ENCODE measurements around the gene NDRG4.

Gene NDRG4

GRCh38 chr16:58510776-58511628, 11.1 kb downstream of the NDRG4 start:
- DNase-seq, result no peak

DNA sequence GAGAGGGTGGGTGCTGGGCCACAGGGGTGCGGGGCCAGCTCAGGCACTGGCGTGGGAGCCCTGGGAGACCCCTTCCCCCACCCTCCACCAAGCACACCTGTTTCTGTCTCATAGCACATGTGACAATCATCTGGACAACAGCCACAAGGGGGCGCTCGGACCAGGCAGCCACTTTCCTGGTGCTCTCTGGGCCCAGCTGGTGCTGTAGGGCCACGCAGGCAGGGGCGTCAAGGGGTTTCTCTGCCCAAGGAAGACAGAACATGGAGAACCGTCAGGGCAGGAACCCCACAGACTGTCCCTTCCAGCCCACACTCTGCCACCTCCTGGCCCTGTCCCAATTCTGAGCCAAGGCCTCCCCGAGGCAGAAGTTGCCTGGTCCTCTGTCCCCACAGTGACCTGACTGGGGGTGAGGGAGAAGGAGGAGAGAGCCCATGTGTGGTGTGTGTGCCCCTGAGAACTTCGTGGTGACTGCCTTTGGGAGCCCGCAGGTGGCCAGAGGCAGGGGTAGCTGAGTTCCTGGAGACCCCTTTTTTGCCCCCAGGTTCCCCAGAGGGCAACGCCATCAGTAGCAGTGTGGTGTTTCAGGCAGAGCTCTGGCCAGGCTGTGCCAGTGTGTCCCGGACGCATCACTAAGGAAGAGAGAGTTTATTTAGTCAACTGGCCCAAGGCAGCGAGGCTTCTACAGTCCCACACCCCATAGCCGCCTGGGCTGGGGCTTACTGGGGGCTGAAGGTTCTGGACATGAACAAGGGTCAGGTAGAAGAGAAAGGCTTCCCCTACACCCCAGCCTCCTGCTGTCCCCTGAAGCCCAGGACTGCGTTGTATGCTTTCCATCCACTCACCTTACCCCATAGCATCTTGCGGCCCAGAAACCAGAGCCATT, 12.2 kb downstream of the NDRG4 start:
- DNase-seq, result peak; percentile 54

GRCh38 chr16:58513874-58514273, 13.9 kb downstream of the NDRG4 start:
- DNase-seq, result no peak

GRCh38 chr16:58515125-58515870, 15.4 kb downstream of the NDRG4 start, which contains the start of gene SETD6:
Gene SETD6 (plus strand): TSS chr16:58515517. CDS start chr16:58515538, 21 bp downstream.
- DNase-seq, result peak; percentile 85

- DNase-seq, result peak; percentile 59
These were observed 16.2 kb downstream of the NDRG4 start for GRCh38 chr16:58515871-58516767.

DNA sequence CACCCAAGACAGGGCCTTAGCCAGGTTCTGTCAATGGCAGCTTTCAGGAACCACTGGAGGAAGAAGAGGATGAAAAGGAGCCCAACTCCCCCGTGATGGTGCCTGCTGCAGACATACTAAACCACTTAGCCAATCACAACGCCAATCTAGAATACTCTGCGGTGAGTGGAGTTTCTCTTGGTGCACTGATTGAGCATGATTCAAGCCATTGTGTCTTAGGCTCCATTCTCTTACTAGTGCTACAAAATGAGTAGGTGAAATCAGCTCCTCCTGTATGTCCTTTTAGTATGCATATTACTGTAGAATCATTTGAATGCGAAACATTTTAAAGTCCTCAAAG, 16.8 kb downstream of the NDRG4 start:
- DNase-seq, result no peak

- DNase-seq, result no peak
These were observed 18.4 kb downstream of the NDRG4 start for GRCh38 chr16:58518083-58518979.

- DNase-seq, result no peak
These were observed 19.0 kb downstream of the NDRG4 start for GRCh38 chr16:58518980-58519368.

GRCh38 chr16:58519707-58520106, 19.8 kb downstream of the NDRG4 start:
- DNase-seq, result no peak

- no peak for DNase-seq
These were observed 30.2 kb downstream of the NDRG4 start for GRCh38 chr16:58530179-58530578.

GRCh38 chr16:58532414-58532813, 32.5 kb downstream of the NDRG4 start:
- DNase-seq, result no peak

- DNase-seq, result no peak
These were observed 34.0 kb downstream of the NDRG4 start for GRCh38 chr16:58533751-58534470.

DNA sequence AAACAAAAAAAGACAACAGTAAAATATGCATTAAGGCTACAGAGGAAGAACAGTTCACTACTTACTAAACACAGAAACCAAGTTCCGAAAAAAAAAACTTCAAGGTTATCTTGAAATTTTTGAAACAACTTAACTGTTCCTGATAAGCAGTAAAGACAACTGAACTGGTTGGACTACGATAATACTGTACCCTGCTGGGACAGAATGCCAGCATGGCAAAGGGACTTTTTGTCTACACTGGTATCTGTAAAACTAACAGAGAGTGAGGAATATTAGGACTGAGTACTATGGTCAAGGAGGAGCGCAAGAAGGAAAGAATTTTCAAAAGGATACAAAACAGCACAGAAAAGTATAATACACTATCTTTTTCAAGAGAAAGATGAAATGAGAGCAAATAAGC, 35.2 kb downstream of the NDRG4 start:
- no peak for DNase-seq

- no peak for DNase-seq
These were observed 36.3 kb downstream of the NDRG4 start for GRCh38 chr16:58536278-58536677.

DNA sequence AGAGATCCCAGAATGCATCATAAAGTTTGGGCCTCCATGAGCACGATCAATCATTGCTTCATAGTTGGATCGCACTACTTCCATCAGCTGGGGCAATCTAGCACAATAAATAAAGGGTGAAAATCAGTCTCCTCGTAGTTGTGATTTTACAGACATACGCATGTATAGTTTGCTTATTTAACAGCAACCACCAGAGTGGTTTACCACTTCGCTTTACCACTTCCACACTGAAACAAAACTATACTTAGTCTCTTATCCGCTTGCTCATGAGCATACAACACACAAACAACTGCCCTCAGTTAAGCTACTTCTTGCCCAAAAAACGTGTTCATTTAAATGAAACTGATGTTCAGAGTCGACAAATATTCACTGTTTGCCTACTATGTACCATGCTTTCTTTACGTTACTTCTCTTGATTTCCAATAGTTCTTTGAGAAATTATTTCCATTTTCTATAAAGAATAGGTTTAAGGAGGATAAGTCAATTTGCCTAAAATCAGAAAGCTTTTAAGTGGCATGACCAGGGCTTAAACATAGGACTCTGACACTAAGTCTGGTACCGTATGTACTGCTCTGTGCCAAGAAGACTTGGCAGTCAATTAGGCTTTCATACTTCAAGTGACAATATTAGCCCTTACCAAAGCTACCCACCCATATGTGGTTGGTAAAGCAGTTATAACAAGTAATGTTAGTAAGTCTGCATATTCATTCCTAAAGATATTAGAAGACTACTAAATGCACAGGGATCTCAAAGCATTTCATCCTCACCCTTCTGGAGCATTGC, 37.4 kb downstream of the NDRG4 start:
- no peak for DNase-seq

DNA sequence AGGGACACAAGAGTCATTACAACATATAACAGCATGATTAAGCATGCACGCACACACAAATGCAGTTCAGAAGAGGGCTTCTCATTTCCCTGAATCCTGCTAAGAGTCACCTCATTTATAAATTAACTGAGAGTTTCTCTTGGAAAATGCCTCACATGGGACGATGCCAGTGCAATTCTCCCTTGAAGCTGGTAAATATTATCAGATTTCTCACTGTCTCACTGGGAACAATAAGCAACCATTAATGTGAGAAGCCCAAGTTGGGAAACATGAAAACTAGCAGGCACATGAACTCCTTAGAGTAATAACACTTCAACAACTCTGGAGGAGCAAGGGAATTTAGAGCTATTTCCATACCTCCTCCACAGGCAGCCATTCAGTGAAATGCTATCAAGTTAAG, 41.8 kb downstream of the NDRG4 start:
- DNase-seq, result no peak

DNA sequence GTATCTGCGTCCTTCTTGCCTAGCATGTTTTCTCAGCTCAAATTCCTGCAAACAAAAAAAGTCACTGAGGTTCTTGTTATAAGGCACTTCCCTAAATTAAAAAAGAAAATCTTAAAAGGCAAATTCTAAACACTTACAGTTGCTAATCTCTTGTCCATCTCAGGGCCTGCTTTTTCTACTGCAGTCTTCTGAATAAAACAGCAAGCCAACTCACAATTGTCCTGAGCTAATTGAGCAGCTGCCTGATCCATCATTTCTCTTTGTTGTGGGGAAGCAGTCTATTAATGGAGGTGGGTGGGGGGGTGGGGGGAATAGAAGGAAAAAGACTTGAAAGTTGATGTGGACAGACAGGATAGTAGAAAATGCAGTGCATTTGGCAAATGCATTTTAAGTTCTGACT, 42.3 kb downstream of the NDRG4 start:
- no peak for DNase-seq

DNA sequence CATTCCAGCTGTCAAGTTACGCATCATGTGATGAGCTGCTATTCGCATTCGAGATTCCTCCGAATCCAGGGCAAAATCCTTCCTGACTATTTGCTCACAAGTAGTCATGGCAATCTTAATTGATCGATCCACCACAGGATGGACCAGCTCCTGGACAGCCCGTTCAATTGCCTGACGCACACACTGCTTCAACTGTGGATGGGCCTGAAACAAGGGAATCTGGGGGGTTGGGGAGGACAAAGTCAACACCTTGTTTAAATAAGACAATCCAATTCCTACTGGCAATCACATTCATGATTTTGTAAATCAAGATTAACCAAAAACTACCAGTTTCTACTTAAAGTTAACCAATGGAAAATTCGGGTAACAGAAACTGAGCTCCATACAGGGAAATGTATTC, 43.7 kb downstream of the NDRG4 start:
- no peak for DNase-seq

DNA sequence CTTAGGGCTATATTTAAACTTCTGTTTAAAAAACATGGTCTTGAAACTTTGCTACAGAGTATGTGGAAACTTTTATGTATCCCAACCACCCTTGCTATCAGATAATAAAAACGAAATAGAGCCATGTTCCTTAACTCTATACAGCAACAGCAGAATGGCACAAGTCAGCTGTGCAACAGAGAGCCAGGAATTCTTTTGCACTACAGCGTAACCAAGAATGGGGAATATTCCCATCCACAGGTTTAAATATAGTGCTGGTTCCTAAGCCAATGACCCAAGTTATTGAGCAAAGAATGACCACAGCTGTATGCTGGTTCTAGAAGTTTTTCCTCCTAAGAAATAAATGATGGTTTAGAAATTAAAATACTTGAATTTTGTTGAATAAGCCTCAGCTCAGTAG, 48.4 kb downstream of the NDRG4 start:
- no peak for DNase-seq

GRCh38 chr16:58551496-58551895, 51.6 kb downstream of the NDRG4 start:
- DNase-seq, result no peak
